H1 (cell line): ENCODE data around the gene PTPRC. TPM values are rescaled to one million over a fixed set of nuclear protein-coding genes. Genes with fewer than 3 reads are reported as not detected.

Source experiments
- CTCF ChIA-PET: fragments of 300-600 bp; sonication (Branson Sonifier 250); formaldehyde crosslinking; loops from one replicate; lab custom pipeline; 2021; ENCODE audit not compliant: partially characterized antibody; lab: Charles Lee
- POLR2A ChIA-PET: fragments of 300-600 bp; sonication (Branson Sonifier 250); formaldehyde crosslinking; loops from one replicate; lab custom pipeline; 2021; ENCODE audit warnings: inconsistent platforms; ENCODE audit not compliant: partially characterized antibody; lab: Charles Lee
- DNase-seq, 2 experiments: peaks; one replicate each; pipeline versions ENCODE4 v3.0.0 to v3.0.0-alpha.2; 2010 to 2022; ENCODE audit warnings: low spot score in 2 of 2, low read depth in 1 of 2, mixed read lengths in 1 of 2
- FAIRE-seq: peaks from 2 replicates; lab custom pipeline; 2011; peaks lifted over from hg19 to GRCh38; lab: Jason Lieb, UNC
- H2AFZ ChIP-seq: 2 replicates; pipeline ENCODE4 v1.8.1; 2012; ENCODE audit warnings: low read length, inconsistent platforms
- H2AK5ac ChIP-seq: 2 replicates; pipeline ENCODE4 v1.6.1; 2013; ENCODE audit warnings: low read depth, low read length
- H2BK120ac ChIP-seq: replicated peaks from 2 replicates; pipeline ENCODE3; 2013; ENCODE audit warnings: low read depth, low read length, inconsistent platforms
- H2BK12ac ChIP-seq: 2 replicates; pipeline ENCODE4 v1.6.1; 2013; ENCODE audit warnings: low read depth, low read length
- H2BK15ac ChIP-seq: 2 replicates; pipeline ENCODE4 v1.6.1; 2013; ENCODE audit warnings: low read length
- H2BK20ac ChIP-seq: 2 replicates; pipeline ENCODE4 v1.6.1; 2013; ENCODE audit warnings: low read length
- H2BK5ac ChIP-seq: 2 replicates; pipeline ENCODE4 v1.6.1; 2013; ENCODE audit warnings: low read depth, low read length
- H3K14ac ChIP-seq: 2 replicates; pipeline ENCODE4 v1.6.1; 2013; ENCODE audit warnings: inconsistent platforms; ENCODE audit not compliant: insufficient read length
- H3K18ac ChIP-seq: 2 replicates; pipeline ENCODE4 v1.6.1; 2013; ENCODE audit warnings: low read length; ENCODE audit errors: extremely low read depth
- H3K23ac ChIP-seq: 2 replicates; pipeline ENCODE4 v1.6.1; 2013; ENCODE audit warnings: inconsistent platforms; ENCODE audit not compliant: insufficient read length
- H3K23me2 ChIP-seq: 2 replicates; pipeline ENCODE4 v1.6.1; 2013; ENCODE audit warnings: low read depth, low read length
- H3K27ac ChIP-seq: 2 replicates; pipeline ENCODE4 v1.6.1; 2011; ENCODE audit warnings: low read depth, low read length, inconsistent platforms
- H3K27me3 ChIP-seq, 4 experiments: replicated peaks in 1 of 4; 1 replicate in 1 of 4; 2 replicates in 3 of 4; pipeline versions ENCODE4 v1.6.1 to v1.8.1; 2011 to 2013; ENCODE audit warnings: low read length in 3 of 4, mild to moderate bottlenecking in 3 of 4, inconsistent platforms in 2 of 4, mixed read lengths in 2 of 4, moderate library complexity in 1 of 4; ENCODE audit not compliant: control insufficient read depth in 3 of 4, insufficient read depth in 3 of 4; ENCODE audit errors: extremely low read depth in 1 of 4
- H3K36me3 ChIP-seq, 4 experiments: 2 replicates each; pipeline versions ENCODE4 v1.6.1 to v1.8.1; 2011 to 2013; ENCODE audit warnings: mild to moderate bottlenecking in 4 of 4, low read length in 3 of 4, moderate library complexity in 2 of 4, control low read depth in 1 of 4, inconsistent platforms in 1 of 4; ENCODE audit not compliant: insufficient read depth in 4 of 4, control insufficient read depth in 2 of 4
- H3K4ac ChIP-seq: replicated peaks from 2 replicates; pipeline ENCODE3; 2013; ENCODE audit warnings: low read length, low read depth, mixed read lengths, inconsistent platforms; ENCODE audit not compliant: insufficient read length
- H3K4me1 ChIP-seq, 4 experiments: replicated peaks in 1 of 4; 1 replicate in 1 of 4; 2 replicates in 3 of 4; pipeline versions ENCODE4 v1.6.1 to v1.8.1; 2011 to 2013; ENCODE audit warnings: low read length in 3 of 4, inconsistent platforms in 2 of 4, mixed read lengths in 1 of 4; ENCODE audit not compliant: insufficient read depth in 4 of 4, control insufficient read depth in 3 of 4
- H3K4me2 ChIP-seq, 2 experiments: 2 replicates each; pipeline versions ENCODE4 v1.6.1 to v1.8.1; 2011 to 2013; ENCODE audit warnings: low read depth in 2 of 2, low read length in 2 of 2, control low read depth in 1 of 2, inconsistent platforms in 1 of 2, mild to moderate bottlenecking in 1 of 2; ENCODE audit not compliant: insufficient read depth in 1 of 2
- H3K4me3 ChIP-seq, 4 experiments: fragments of 200-600, 300-600 bp in 1 of 4; sonication (generic), shearing (Covaris generic), sonication (Bioruptor Twin) in 1 of 4; 2 replicates each; pipeline versions ENCODE4 v1.5.1 to v1.8.1; 2011 to 2016; ENCODE audit warnings: low read length in 4 of 4, low read depth in 3 of 4, control low read depth in 2 of 4, inconsistent platforms in 2 of 4, mild to moderate bottlenecking in 2 of 4, mixed read lengths in 1 of 4, moderate library complexity in 1 of 4; ENCODE audit not compliant: insufficient read depth in 2 of 4; ENCODE audit errors: extremely low read depth in 1 of 4
- H3K56ac ChIP-seq: replicated peaks from 2 replicates; pipeline ENCODE3; 2013; ENCODE audit warnings: low read depth, mild to moderate bottlenecking, mixed read lengths, low read length, inconsistent platforms; ENCODE audit not compliant: insufficient read length
- H3K79me1 ChIP-seq: 2 replicates; pipeline ENCODE4 v1.6.1; 2013; ENCODE audit warnings: low read depth, low read length, control low read depth
- H3K79me2 ChIP-seq, 2 experiments: 2 replicates each; pipeline versions ENCODE4 v1.6.1 to v1.8.1; 2012 to 2013; ENCODE audit warnings: low read length in 2 of 2, mild to moderate bottlenecking in 2 of 2, inconsistent platforms in 1 of 2; ENCODE audit not compliant: insufficient read depth in 2 of 2, control insufficient read depth in 1 of 2
- H3K9ac ChIP-seq, 4 experiments: replicated peaks in 1 of 4; 1 replicate in 1 of 4; 2 replicates in 3 of 4; pipeline versions ENCODE4 v1.6.1 to v1.8.1; 2011 to 2013; ENCODE audit warnings: low read depth in 3 of 4, low read length in 3 of 4, control low read depth in 2 of 4, mild to moderate bottlenecking in 2 of 4, moderate library complexity in 2 of 4, inconsistent platforms in 1 of 4; ENCODE audit errors: extremely low read depth in 1 of 4
- H3K9me3 ChIP-seq, 2 experiments: 2 replicates each; pipeline versions ENCODE4 v1.6.1 to v1.8.1; 2012 to 2013; ENCODE audit warnings: mild to moderate bottlenecking in 2 of 2, moderate library complexity in 2 of 2, control low read depth in 1 of 2, inconsistent platforms in 1 of 2, low read depth in 1 of 2, low read length in 1 of 2, mixed read lengths in 1 of 2; ENCODE audit not compliant: insufficient read depth in 2 of 2
- H4K20me1 ChIP-seq, 2 experiments: replicated peaks in 1 of 2; 2 replicates each; pipeline versions ENCODE3 to v1.8.1; 2011 to 2013; ENCODE audit warnings: inconsistent platforms in 2 of 2, low read length in 2 of 2, mild to moderate bottlenecking in 1 of 2; ENCODE audit not compliant: insufficient read depth in 2 of 2, control insufficient read depth in 1 of 2
- H4K5ac ChIP-seq: 2 replicates; pipeline ENCODE4 v1.6.1; 2013; ENCODE audit warnings: low read length, low read depth, mixed read lengths, inconsistent platforms; ENCODE audit not compliant: insufficient read length
- H4K8ac ChIP-seq: 2 replicates; pipeline ENCODE4 v1.8.0; 2013; ENCODE audit warnings: mild to moderate bottlenecking, moderate library complexity, low read length, inconsistent platforms; ENCODE audit not compliant: insufficient read depth; ENCODE audit errors: extremely low read depth
- H4K91ac ChIP-seq: replicated peaks from 2 replicates; pipeline ENCODE3; 2013; ENCODE audit warnings: low read length, mixed read lengths, inconsistent platforms; ENCODE audit not compliant: insufficient read length
- ASH2L ChIP-seq: fragments of 200-600, 300-600 bp; sonication (generic); IDR thresholded peaks from one replicate; pipeline ENCODE4 v1.7.1; 2017; ENCODE audit warnings: low read length
- BRCA1 ChIP-seq: IDR thresholded peaks from 2 replicates; pipeline ENCODE4 v1.6.1; 2012; ENCODE audit warnings: low read depth, low read length, improper control_type of control experiment
- CEBPB ChIP-seq: IDR thresholded peaks from 2 replicates; pipeline ENCODE4 v1.6.1; 2012; ENCODE audit warnings: low read depth, low read length
- CREB1 ChIP-seq: IDR thresholded peaks from 2 replicates; pipeline ENCODE4 v1.6.1; 2012; ENCODE audit warnings: inconsistent platforms
- JUN ChIP-seq: IDR thresholded peaks from 2 replicates; pipeline ENCODE4 v1.6.1; 2011; ENCODE audit warnings: low read depth, mild to moderate bottlenecking, improper control_type of control experiment, low read length
- KDM4A ChIP-seq: IDR thresholded peaks from one replicate; pipeline ENCODE4 v1.7.1; 2012; ENCODE audit warnings: low read depth, mild to moderate bottlenecking, moderate library complexity, low read length, inconsistent platforms; ENCODE audit not compliant: severe bottlenecking
- MAFK ChIP-seq: IDR thresholded peaks from 2 replicates; pipeline ENCODE4 v1.6.1; 2012; ENCODE audit warnings: low read depth, mild to moderate bottlenecking, improper control_type of control experiment, low read length
- MAX ChIP-seq: IDR thresholded peaks from 2 replicates; pipeline ENCODE4 v1.6.1; 2012; ENCODE audit warnings: inconsistent platforms
- NANOG ChIP-seq: IDR thresholded peaks from 2 replicates; pipeline ENCODE4 v1.6.1; 2011; ENCODE audit warnings: low read length, low read depth, mild to moderate bottlenecking, inconsistent platforms; ENCODE audit not compliant: insufficient read depth, poor library complexity, severe bottlenecking
- NRF1 ChIP-seq: IDR thresholded peaks from 2 replicates; pipeline ENCODE4 v1.6.1; 2011; ENCODE audit warnings: mild to moderate bottlenecking, low read depth, low read length, improper control_type of control experiment
- POU5F1 ChIP-seq: IDR thresholded peaks from 2 replicates; pipeline ENCODE4 v1.6.1; 2011; ENCODE audit warnings: low read depth, mild to moderate bottlenecking, low read length, moderate library complexity
- RBBP5 ChIP-seq: IDR thresholded peaks from 2 replicates; pipeline ENCODE4 v1.7.1; 2012; ENCODE audit warnings: low read depth, mild to moderate bottlenecking, inconsistent platforms, low read length, moderate library complexity, borderline replicate concordance
- SIN3A ChIP-seq, 2 experiments: IDR thresholded peaks in 1 of 2; conservative IDR thresholded peaks in 1 of 2; 2 replicates each; pipeline ENCODE4 v1.6.1; 2011 to 2012; ENCODE audit warnings: low read length in 2 of 2, improper control_type of control experiment in 1 of 2, low read depth in 1 of 2, mild to moderate bottlenecking in 1 of 2
- TAF7 ChIP-seq: optimal IDR thresholded peaks from 2 replicates; pipeline ENCODE3; 2011; ENCODE audit warnings: low read depth, mild to moderate bottlenecking, inconsistent platforms, low read length, moderate library complexity, borderline replicate concordance
- WGBS, 2 experiments: shearing (Covaris generic) in 1 of 2; methylation state at CpG; one replicate each; pipeline versions ENCODE4 v1.1.6 to v1.1.7; 2013 to 2015; ENCODE audit warnings: low lambda C conversion rate in 2 of 2, mixed read lengths in 2 of 2, inconsistent platforms in 1 of 2, low coverage in 1 of 2, missing lambda C conversion rate in 1 of 2; ENCODE audit not compliant: insufficient replicate concordance in 2 of 2, insufficient coverage in 1 of 2, insufficient read length in 1 of 2; ENCODE audit errors: extremely low coverage in 1 of 2, missing lambda C conversion rate in 1 of 2; 5-methylcytosine and 5-hydroxymethylcytosine counted together
- polyA plus RNA-seq, 7 experiments: library from polyadenylated mRNA; depleted of rRNA in 3 of 7; stranded (reverse) in 5 of 7; unstranded in 2 of 7; fragments of >200 nt in 5 of 7; fragments of 200-250 nt in 2 of 7; gene quantifications; 1 replicate in 5 of 7; 2 replicates in 1 of 7; 4 replicates in 1 of 7; pipeline versions ENCODE4 v1.2.1 to v1.2.3, GENCODE V29; 2011 to 2013; ENCODE audit warnings: missing spikeins in 2 of 7, mixed read lengths in 2 of 7
- total RNA-seq: library from RNA; stranded (reverse); fragmentation: NEBNext Ultra II Directional; extraction: Animal tissue kit (Norgen Biotek cat#: 25700); gene quantifications from 2 replicates; pipeline ENCODE4 v1.2.1, GENCODE V29; 2021

Gene PTPRC
- total and polyA plus RNA-seq, 2 of the 8 experiments (the other 6 are each of a cell fraction or from before 2014, with no cell fraction given) = 0.05 TPM; not detected in 1

- Histone ChIP-seq H4K8ac (no peak overlapping the region), H3K4ac (no peak overlapping the region), H3K9me3 (no peaks in the 10 kb centered on the region), H2BK120ac (no peak overlapping the region), H4K20me1 (no peaks in the 10 kb centered on the region), H3K23ac (no peak overlapping the region), H2BK5ac (no peak overlapping the region), H3K4me1 (peaks cover 0 to 15% (median 2%) of the 10 kb centered on the region in 4 experiments; a peak in 2 of 7 replicates), H2AFZ (no peak overlapping the region), H3K79me2 (no peaks in the 10 kb centered on the region), H2AK5ac (no peak overlapping the region), H4K91ac (no peak overlapping the region), H2BK20ac (no peak overlapping the region), H4K5ac (no peak overlapping the region), H3K79me1 (no peaks in the 10 kb centered on the region), H3K9ac (no peak overlapping the region), H2BK12ac (no peak overlapping the region), H3K4me3 (no peak overlapping the region), H3K27ac (no peak overlapping the region), H3K27me3 (no peaks in the 10 kb centered on the region), H3K4me2 (no peak overlapping the region), H3K36me3 (no peaks in the 10 kb centered on the region), H3K14ac (no peak overlapping the region), H3K56ac (no peak overlapping the region), H3K18ac (no peak overlapping the region), H2BK15ac (no peak overlapping the region), H3K23me2 (no peaks in the 10 kb centered on the region)
- ChIA-PET POLR2A (no interaction called here), CTCF (interaction anchor here (0.6 to 1.0 kb wide), 3 partner anchors 25 to 88 kb away, joined by 3 read pairs; no protein-coding TSS in a partner anchor)
- WGBS, 2 experiments = 90% methylated on average over 1 of the region's 1 CpG; no CpG with 5 or more reads in 1 of the 2 experiments
- FAIRE-seq (no peak), DNase-seq (no peak)
- TF ChIP-seq SIN3A (conservative IDR thresholded peaks at IDR 0.05 in 1 of 2, IDR thresholded peaks at IDR 0.05 in 1 of 2; ENCODE audit: low read depth in 1 of 2, low read length in 2 of 2) (no peak), KDM4A (no peak), ASH2L (no peak), TAF7 (no peak), BRCA1 (no peak), CEBPB (no peak), MAFK (no peak), JUN (no peak), NANOG (no peak), MAX (no peak), RBBP5 (no peak), POU5F1 (no peak), NRF1 (no peak), CREB1 (no peak)
Observed at GRCh38 chr1:198696211-198696610, 57.4 kb downstream of the PTPRC start.
